GM18873 (cell line): ENCODE measurements around the gene CACNA1S.

Source experiments
- ATAC-seq: cut with Tn5 transposase; IDR thresholded peaks from one replicate; pipeline ENCODE4 v1.9.1; 2021; ENCODE audit warnings: mild to moderate bottlenecking, moderate library complexity, moderate number of reproducible peaks; ENCODE audit not compliant: unreplicated experiment, low FRiP score

CACNA1S gene

DNA sequence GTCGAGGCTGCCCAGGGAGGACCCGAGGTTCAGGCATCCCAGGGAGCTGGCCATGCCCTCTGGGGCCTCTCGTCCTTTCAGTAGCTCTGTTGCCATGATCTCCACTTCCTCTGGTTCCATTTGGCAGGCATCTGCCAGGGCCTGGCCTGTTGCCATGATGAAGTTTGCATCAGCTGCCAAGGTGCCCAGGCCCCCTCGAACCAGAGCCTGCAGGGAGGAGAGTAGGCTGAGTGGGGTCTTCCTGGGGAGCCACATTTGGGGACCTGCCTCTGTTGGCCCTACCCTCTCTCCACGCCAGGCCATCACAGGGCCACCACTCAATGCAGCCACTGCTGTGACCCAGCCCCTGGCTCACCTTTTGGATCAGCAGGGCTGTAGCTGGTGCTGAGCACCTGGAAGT is 72.3 kb downstream of the CACNA1S start:
- ATAC-seq, result no peak

DNA sequence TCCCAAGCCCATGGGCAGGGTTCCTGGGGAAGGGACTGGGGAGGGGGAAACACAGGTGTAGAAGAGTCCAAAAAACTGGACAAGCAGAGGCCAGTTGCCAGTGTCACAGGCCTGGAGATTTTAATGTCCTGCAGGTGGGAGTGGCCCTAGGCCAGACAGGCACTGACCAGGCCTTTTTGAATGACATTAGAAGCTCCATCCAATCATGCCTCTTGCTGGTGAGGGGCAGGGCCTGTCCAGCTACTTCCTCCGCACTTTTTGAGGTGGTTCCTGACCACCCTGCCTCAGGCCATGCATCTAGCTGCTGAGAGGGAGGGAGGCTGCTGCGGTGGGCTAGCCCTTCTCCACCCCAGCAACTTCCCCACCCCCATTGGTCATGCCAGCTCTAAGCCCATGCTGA is 72.8 kb downstream of the CACNA1S start:
- ATAC-seq, result no peak

DNA sequence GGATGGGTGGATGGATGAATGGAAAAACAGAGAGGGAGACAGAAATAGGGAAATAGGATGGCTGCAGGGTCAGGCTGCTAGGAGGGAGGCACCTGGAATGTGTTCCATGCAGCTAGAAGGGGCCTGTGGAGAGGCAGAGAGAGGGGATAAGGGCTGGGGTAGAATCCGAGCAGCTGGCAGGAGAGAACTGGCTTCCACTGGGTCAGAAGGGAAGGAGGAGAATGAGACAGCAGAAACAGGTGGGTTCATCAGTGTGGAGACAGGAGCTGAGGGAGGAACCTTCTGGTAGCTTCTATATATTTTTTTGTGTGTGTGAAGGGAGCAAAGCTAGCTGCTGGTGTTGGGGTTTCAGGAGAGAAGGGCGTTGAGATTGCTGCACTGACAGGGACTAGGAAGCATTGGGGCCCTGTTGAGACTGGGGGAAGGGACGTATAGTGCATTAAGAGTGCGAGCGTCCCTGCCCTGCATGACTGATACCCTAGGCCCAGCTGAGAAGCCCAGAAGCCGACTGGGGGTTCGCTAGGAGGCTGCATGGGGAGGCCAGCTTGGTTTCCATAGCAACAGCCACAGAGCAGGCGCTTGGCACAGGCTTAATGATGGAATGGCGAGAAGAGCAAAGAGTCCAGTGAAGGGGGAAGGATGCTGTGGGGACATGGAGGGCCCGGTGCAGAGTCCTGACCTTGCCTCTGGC is 73.9 kb downstream of the CACNA1S start:
- ATAC-seq, result no peak

DNA sequence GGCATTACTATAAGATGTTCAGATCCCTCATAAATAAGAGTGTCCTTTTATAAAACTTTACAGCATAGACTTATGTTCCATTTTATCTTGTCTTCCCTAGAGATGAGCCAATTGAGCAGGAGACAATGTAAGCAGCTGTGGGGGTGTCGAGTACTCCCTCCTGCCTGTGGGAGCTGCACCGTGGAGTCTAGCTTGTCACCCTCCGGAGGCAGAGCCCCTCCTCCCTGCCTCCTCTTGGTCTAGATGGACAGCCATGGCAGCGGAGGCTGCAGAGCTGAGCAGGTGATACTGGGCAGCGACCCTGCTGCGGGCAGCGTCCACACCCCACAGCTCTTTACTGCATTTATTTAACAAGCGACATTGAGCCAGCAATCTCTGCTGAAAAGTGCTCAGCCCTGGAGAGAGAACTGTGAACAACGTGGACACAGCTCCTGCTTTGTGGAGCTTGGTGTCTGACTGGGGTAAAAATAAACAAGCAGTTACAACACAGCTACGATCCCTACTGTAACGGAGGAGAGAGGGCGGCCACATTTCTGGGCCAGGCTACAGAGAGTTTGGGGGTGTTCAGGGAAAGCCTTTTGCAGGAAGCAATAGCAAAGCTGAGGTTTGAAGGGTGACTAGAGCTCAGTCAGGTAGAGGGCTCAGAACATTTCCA is 75.9 kb downstream of the CACNA1S start:
- no peak for ATAC-seq

DNA sequence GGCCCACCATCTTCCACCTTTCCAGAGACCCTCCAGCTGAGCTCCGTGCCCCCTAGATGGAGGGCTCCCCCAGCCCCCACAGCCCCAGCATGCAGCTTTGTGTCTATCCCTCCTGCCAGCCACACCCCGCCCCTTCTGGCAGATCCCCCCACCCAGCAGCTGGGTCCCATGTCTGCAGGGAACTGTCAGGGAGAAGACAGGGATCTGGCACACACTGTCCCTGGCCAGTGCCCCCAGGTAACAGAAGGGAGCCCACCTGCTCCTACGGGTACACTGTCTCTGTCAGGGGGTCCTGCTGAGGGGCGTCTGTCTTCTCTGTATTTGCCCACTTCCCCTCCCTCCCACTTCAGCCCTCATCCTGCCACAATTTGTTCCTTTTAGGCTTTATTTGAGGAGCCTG is 77.6 kb downstream of the CACNA1S start:
- ATAC-seq, result no peak

DNA sequence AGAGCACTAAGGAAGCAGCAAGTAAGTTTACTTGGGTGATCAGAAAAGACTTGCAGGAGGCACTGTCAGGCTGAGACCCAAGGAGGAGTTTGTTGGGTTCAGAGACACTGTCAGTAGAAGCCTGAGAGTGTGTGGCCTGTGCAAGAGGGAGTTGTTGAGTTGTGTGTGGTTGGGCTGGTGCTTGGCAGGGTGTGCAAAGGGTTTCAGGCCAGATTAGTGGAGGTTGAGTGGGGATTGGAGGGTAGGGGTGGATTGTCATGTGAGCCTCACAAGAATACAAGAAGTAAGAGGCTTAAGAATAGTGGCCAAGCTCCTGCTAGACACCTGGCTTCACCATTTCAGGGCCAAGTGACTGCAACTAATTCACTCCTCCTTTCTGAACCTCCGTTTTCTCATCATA is 79.8 kb downstream of the CACNA1S start:
- ATAC-seq, result no peak

DNA sequence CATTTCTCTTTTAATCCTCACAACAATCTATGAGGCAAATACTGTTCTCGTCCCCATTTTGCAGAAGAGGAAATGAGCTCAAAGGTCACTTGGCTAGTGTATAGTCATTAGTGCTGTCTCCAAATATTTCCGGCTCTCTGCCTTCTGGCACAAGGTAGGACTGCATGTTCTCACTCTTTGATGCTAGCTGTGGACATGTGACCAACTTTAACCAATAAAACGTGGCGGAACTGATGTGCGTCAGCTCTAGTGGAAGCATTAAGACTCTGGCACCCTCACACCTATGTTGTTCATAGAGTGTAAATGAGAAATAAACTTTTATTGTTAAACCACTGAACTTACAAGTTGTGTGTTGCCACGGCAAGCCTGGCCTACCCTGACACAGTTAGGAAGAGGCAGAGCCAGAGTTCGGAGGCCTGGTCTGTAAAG is 83.8 kb downstream of the CACNA1S start:
- ATAC-seq, result no peak

DNA sequence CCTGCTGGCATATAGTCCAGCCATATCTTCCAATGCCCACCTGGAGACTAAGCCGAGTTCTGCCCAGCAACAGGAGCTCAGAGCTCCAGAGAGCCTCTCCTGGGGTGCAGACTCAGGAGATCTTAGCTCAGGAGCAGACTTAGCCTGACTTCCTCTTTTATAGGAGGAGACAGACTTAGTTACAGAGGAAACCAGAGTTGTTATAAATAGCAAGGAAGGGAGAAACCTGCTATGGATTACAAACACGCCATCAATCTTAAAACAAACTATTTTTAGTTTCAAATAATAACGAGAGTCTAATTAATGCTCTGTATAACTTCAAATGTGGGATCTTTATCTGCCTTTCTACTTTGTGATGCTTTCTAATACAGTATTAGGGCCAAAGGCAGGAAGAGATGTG is 85.4 kb downstream of the CACNA1S start:
- ATAC-seq, result no peak

DNA sequence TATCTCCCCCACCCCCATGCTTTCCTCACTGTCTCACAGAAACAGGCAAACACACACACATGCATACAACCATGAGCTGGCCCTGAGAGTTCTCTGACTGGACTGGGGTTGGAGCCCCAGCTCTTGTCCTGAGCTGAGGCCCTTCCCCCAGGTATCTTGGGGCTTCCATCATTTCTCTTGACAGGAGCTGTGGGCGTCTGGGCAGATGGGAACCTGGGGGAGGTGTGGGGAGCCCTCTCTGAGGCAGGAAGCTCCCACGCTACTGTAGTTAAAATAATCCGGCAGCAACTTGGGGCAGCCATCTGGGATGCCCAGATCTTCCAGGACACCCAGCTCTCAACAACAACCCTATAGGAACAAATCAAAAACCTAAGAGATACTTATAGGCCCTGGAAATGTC is 86.0 kb downstream of the CACNA1S start:
- no peak for ATAC-seq

DNA sequence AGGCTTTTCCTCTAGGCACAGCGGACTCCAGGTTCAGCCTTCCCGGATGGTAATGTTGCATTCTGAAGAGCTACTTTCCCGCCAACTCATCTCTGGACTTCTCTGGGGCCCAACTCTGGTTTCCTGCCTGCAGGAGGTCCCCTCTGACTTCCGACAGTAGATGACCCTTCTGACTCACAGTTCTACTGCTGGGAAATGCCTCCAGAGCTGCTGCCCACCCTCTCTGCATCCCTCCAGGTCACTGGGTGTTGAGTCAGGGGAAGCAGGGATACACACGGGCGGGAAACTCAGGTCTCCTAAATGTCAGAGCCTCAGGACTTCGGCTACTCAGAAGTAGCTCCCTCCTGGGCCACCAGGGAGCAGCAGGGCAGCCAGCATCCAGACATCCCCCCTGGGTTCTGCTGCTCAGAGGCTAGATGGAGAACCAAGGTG is 86.6 kb downstream of the CACNA1S start:
- ATAC-seq, result peak; percentile 38

DNA sequence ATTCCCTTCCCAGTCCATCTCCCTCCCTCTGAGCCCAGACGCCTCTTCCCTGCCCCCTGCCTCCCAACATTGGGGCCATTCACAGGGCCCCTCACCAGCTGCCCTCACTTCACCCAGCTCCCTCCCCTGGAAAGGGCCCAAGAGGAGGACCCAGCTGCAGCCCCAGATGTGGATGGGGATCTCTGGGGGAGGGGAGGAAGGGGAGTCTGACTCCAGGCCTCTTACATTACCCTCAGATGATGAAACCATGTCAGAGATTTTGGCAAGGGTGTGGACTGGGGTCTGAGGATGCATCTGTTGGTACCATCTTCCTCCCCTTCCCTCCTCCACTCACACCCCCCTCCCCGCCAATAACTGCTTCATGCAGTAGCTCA is 87.6 kb downstream of the CACNA1S start:
- ATAC-seq, result no peak

DNA sequence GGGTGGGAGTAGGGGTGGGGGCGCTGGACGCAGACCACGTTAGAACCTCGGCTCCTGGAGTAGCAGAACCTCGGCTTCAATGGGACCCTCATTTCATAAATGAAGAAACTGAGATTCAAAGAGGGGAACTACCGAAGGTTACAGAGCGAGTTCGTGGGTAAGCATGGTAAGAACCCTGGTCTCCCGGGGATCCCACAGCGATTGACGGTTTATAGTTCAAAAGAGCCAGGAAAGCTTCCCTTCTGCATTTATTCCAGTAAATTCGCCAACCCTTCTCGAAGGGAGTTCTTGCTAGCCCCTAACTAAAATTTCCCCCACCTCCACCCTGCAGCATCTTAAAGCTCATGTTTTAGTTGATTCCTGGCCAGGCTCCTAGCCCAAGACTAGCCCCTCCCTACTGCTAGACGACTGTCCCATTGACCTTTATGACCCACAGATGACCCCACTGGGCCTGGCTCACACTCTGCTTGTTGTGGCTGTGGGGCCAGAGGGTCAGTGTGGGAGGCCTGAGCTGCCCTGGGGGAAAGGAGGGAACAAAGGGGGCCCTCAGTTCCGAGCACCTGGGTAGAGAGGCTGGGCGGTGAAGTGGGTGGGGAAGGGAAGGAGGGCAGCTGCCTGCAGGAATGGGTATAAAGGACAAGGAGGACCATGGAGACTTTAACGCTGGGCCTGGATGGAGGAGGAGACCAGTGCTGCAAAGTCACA is 88.2 kb downstream of the CACNA1S start:
- ATAC-seq, result no peak

DNA sequence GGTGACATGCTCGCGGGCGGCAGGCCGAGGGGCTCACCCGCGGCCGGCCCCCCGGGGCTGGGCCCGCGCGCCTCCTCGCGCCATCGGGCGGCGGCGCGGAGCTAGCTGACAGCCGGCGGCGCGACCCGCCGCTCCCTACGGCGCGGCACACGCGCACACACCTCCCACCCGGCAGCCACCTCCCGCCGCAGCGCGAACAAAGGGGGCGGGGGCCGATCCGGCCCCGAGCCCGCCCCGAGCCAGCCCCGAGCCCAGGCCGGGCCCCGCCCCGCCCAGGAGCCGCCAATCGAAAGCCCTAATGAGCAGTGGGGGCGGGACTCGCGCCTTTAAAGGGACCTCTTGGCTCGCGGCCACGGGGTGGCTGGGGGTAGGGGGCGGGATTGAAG is 88.7 kb downstream of the CACNA1S start, which contains the start of gene KIF21B:
Gene KIF21B, minus strand, starts transcription at position 198 of the 386 bp plus-strand sequence. CDS start 331 bp downstream, outside the sequence.
- peak; percentile 36 for ATAC-seq

DNA sequence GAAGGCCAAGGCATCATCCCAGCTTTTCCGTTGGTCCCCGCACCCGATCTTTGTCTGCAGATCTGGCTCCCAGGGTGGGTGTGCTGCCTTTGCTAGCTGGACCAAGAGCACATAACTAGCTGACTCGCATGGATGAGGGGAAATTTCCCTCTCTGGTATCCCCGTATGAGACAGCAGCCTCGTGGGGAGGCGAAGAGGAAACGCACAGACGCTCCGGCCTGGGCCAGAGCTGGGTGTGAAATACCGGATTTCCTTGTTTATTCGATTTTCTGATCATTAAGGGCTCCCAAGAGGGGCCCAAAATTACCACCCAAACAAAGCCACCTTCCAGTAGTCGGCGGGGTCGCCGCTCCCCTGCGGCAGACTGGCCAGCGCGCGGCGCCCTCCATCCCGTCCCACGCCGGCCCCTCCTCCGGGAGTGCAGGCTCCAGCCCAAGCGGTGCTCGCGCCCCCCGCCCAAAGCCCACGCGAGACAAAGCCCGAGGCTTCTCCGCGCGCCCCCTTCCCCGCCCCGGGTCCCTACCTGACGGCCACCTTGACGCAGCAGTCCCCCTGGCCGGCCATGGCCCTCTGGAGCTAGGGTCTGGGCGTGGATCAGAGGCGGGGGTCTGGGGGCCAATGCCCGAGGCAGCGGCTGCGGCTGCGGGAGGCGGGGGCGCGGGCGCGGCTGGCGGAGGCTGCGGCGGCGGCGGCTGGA is 89.3 kb downstream of the CACNA1S start:
- ATAC-seq, result no peak

DNA sequence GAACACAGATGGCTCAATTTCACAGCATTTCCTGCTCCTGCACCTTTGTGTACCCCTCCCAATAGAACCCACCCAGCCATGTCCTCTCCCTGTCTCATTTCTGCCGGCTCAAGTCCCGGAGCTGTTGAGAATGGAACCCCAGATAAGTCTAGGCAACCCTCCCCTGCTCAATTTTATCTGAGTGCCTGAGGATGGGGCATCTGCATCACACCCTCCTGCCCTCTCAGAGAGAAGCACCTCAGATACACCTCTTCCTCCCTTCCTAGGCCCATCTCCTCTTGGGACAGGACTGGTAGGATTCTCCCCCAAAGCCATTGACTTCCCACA is 89.8 kb downstream of the CACNA1S start:
- no peak for ATAC-seq

DNA sequence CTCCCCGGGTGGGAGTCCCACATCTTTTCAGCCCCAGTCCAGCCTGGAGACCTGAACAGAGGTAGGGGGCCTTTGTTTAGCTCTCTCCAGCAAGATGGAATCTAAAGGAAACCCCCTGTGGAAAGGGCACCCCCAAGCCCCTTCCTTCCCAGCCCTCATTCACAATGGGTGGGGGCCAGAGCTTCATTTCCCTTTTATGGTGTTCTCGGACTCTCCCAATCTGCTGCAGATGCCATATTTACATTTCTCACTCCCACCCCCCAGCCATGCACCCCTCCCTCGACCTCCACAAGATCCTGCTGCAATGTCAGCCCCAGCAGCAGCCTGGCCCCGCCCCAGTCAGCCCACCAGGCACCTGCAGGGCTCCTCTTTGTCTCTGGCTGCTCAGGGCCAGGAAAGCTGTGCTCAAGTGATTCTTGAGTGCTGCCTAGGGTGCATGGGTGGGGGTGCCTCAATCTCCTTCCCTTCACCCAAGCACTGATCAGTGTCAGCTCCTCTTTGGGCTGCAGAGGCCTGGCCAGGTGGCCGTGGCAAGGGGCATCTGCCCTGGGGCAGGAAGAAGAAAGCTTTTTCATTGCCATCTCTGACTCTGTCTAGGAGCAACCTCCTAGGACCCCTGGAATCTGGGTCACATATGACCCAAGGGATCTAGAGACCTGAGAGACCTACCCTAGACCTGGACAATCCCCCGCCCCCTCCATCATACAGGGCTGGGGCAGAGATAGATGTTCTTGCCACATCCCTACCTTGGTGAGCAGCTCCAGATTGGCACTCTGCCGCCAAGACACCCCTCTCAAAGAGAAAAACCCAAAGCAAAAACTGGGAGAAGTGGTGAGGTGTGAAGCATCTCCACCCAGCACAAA is 90.4 kb downstream of the CACNA1S start:
- ATAC-seq, result no peak

DNA sequence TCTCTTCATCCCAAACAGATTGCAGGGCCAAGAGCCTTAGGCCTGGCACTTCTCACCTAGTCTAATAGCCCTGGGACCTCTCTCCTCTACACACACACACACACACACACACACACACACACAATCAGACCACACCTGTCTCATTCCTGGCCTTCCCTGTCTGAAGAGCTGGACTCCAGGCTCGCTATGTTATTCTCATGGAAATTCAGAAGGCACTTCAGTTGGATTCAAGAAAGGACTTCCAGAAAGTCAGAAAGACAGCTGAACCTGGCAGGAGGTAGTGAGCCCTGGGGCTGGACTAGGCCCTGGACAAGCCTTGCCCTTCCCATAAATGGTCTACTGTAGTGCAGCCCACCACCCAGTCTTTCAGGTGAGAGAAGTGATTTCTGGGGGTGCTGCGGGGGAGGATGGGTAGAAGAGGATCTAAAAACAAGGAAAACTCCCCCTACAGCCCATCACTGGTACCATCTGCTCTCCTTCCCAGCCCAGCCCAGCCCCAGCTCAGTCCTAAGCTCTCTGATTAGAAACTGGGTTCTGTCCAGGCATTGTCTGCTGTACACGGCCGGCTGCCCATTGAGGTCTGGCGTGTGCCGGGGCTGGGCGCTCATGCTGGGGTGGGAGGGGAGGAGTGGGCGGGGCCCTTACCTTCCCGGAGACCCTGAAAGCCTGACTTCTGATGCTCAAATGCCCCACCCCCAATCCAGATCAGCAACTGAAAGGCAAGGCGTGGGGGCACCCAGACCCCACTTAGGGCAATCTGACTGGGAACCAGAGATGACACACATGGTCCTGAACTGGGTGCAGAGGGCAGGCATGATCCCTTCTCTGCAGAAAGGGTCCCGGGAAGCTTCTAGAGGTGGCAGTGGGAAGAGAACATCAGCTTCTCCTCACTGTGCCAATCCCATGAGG is 91.3 kb downstream of the CACNA1S start:
- ATAC-seq, result no peak

DNA sequence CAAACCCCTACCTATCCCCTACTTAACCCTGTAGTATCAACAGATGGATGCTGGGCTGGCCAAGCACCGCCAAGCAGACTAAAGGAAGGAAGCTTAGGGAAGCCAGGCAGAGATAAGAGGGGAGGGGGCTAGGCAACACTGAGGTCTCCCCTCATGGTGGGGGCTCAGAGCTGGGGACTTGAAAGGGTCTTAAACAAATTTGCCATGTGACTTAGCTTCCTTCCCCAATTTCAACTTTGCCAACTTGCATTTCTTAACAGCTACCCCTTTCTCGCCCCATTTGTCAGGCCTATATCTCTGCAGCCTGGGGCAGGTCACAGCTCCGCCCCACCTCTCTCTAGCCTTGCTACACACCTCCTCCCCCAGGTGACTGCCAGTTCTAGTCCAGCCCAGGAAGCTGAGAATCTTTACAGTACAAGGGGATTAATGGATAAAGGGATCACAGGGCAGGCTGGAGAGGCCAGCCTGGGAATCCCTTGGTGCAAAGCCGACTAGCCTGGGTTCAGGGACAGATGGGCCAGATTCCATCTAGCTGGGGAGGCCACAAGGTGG is 92.1 kb downstream of the CACNA1S start:
- no peak for ATAC-seq
